ENCODE measurements around the gene CENPC.
"Not testable (repeated sequence)": the region's sequence is repeated elsewhere in the genome, so short reads cannot be mapped to it uniquely, and the experiment has no call there.

CENPC gene

DNA sequence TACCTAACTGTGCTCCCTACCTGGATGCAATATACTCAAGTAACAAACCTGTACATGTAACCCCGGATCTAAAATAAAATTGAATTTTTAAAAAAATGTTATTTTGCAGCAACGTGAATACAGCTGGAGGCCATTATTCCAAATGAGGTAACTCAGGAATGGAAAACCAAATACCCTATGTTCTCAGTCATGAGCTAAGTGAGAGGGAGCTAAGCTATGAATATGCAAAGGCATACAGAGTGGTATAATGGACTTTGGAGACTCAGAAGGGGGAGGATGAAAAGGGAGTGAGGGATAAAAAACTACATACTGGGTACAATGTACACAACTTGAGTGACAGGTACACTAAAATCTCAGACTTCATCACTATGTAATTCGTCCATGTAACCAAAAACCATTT is 78.6 kb downstream of the CENPC start:
- no peak for DNase-seq

DNA sequence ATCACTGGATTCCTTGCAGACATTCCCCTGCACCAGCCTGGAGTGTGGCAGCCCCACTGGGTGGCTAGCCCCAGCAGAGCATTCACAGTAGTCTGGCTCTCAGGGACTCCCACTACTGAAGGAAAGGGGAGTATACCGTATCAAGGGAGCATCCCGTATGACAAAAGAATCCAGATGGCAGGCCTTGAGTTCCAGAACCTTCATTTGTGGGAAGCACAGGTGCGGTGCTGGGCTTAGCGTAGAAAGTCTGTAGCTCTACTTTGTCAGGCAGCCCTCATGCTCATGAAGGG is 79.6 kb downstream of the CENPC start:
- no peak for DNase-seq

DNA sequence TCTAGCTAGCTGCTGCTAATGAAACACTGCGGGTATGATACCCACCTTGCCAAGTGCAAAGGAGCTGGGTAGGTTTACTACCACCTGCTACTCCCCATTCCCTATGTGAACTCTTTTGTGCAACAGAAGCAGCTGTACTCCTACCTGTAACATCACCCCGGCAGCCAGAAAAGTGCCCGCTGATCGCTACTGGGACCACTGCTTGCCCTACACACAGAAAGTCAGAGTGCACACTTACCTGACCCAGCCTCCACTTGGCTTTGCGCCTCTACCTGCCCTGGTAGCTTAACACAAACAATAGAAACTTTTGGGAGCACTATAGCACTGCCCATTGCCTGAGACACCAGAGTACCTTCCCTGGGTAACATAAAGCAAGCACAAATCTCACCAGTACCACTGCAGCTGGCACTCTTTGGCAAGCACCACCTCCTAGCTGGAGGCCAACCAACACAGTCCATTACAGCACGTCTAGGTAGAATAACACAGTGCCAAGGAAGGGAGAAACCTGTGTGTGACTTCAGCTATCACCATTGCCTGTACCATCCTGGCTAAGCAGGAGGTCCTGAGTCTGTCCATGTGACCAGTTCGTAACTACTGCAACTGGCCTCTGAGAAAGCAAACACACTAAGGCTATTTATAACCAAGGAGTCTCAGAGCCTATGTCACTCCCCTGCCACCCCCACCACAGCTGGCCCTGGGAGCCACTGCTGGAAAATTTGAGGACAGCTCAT is 80.1 kb downstream of the CENPC start:
- no peak for DNase-seq

DNA sequence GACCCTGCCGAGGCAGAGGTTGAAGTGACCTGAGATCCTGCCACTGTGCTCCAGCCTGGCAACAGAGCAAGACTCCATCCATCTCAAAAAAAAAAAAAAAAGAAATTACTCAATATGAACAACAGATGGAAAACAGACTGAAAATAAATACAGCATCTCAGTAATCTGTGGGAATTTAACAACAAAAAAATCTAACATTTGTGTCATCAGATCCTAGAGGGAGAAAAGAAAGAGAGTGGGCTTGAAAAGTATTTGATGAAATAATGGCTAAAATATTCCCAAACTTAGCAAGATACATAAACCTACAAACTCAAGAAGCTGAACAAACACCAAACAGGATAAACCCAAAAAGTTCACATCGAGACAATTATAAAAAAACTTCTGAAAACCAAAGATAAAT is 84.7 kb downstream of the CENPC start:
- DNase-seq = no peak

DNA sequence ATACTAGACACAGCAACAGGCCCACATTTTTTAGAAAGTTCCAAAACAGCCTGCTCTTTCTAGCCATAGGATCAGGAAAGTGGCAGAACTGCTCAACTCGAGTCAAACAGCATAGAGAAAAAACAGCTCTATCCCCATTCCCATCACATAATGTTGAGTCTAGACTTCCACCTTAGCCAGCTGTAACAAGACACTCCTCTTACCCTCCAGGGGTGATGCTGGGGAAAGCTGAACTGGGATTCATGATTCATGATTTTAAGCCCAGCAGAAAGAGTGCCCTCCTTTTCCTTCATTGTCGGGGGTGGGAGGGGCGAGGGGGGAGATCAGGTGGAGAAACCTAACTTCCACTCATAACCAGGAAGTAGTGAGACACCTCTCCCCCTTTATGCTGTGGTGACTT is 86.1 kb downstream of the CENPC start:
- no peak for DNase-seq

DNA sequence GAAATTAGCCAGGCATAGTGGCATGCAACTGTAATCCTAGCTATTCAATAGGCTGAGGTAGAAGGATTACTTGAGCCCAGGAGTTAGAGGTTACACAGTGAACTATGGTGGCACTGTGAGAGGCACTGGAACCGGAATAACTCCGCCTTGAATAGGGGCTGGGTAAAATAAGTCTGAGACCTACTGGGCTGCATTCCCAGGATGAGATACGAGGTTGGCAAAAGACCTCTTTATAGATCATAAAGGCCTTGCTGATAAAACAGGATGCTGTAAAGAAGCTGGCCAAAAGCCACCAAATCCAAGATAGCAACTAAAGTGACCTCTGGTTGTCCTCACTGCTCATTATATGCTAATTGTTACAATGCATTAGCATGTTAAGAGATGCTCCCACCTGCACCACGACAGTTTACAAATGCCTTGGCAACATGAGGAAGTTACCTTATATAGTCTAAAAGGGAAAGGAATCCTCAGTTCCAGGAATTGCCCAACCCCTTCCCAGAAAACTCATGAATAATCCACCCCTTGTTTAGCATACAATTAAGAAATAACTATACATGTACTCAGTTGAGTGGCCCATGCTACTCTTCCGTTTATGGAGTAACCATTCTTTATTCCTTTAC is 88.6 kb downstream of the CENPC start:
- DNase-seq = no peak

DNA sequence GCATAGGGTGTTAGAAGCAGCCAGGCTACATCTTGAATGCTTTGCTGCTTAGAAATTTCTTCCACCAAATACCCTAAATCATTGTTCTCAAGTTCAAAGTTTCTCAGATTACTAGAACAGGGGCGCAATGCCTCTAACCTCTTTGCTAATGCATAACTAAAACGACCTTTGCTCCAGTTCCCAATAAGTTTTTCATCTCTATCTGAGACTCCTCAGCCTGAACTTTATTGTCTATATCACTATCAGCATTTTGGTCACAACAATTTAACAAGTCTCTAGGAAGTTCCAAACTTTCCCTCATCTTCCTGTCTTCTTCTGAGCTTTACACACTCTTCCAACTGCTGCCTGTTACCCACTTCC is 92.5 kb downstream of the CENPC start:
- not testable (repeated sequence) for DNase-seq

DNA sequence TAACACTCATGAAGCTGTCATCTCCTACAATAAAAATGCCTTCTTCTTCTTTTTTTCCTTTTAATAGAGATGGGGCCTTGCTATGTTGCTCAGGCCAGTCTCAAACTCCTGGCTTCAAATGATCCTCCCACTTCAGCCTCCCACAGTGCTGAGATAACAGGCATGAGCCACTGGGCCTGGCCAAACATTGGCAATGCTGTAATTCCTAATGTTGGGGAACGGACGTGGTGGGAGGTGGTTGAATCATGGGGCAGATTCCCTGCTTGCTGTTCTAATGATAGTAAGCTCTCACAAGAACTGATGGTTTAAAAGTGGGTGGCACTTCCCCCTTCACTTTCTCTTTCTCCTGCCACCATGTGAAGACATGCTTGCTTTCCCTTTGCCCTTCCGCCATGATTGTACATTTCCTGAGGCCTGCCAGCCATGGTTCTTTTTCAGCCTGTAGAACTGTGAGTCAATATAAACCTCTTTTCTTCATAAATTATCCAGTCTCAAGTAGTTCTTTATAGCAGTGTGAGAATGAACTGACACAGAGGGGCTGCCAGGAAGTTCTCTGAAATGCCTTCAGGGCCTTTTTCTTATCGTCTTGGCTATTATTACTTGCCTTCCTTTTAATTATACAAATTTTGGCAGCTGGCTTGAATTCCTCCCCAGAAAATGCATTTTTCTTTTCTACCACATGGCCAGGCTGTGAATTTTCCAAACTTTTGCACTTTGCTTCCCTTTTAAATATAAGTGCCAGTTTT is 93.0 kb downstream of the CENPC start:
- no peak for DNase-seq

DNA sequence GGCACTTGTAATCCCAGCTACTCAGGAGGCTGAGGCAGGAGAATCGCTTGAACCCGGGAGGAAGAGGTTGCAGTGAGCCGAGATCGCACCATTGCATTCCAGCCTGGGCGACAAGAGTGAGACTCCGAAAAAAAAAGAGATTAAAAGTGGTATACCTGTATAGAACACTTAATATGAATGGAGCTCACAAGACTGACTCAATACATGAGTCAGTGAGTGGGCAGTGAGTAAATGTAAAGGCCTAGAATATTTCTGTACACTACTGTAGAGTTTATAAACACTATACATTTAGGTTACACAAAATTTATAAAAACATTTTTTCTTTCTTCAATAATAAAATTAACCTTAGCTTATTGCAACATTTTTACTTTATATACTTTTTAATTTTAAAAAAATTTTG is 93.8 kb downstream of the CENPC start:
- no peak for DNase-seq

DNA sequence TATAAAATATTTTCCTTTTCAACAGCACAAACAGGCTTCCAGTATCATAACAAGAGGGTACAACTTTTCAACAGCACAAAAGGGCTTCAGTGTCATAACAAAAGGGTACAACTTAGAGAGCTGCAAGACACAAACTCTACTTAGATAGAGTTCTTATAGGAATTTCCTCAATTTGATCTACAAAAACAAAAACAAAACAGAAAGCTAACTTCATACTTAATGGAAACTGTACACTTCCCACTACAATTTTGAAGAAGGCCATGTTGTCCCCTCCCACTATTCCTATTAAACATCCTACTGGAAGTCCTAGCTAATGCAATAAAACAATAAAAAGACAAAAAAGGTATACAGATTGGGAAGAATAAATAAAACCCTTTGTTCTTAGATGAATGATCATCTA is 96.7 kb downstream of the CENPC start:
- no peak for DNase-seq

DNA sequence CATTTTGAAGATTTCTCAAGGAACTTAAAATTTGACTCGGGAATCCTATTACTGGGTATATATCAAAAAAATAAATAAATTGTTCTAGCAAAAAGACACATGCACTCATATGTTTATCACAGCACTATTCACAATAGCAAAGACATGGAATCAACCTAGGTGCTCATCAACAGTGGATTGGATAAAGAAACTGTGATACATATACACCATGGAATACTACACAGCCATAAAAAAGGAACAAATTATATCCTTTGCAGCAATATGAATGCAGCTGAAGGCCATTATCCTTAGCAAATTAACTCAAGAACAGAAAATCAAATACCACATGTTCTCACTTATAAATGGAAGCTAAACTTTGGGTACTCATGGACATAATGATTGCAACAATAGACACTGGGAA is 97.4 kb downstream of the CENPC start:
- DNase-seq = no peak

DNA sequence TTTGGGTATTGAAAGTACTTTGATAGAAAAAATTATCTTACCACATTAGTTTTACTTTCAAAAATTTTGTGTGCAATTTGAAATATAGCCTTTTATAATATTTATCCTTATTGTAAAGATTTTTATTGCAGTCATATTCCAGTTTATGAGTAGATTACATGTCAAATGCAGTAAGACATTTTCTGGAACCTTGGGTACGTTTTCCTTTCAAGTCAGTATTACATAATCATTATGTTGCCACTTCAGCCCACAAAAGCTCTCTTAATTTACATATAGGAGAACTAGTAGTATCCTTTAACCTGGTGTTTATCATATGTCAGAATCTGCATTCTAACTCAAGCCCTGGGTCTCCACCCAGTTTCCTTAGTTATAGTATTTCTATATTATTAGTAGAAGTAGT is 98.5 kb downstream of the CENPC start:
- DNase-seq = no peak

DNA sequence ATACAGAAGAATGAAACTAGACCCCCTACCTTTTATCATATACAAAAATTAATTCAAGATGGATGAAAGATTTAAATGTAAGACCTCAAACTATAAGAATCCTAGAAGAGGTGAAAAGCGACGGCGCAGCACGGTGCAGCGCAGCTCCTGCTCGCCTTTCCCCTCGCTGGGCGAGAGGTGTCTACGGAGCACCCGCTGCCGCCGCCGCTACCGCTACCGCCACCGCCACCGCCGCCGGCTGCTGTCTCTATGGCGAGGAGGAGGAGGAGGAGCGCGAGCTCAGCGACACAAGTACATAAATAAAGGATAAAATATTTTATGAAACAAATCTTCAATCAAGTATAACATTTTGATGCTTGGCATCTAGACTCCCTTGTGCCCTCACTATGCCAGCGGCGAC is 99.4 kb downstream of the CENPC start:
- not testable (repeated sequence) for DNase-seq

DNA sequence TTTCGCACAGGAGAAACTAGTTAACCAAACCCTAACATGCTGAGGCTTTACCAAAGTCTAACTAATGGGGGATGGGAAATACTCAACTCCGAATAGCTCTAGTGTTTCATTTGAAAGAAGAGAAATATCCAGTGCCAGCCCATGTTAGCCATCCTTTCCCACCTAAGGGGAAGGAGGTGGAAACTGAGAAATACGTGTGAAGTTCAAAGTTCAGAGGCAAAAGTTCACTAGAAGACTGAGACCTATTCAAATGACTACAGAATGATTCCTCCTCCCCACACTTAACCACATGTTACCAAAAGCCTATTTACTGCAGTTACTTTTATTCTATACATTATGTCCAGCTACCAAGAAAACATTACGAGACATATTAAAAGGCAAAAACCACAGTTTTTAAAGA is 106.3 kb downstream of the CENPC start:
- no peak for DNase-seq

DNA sequence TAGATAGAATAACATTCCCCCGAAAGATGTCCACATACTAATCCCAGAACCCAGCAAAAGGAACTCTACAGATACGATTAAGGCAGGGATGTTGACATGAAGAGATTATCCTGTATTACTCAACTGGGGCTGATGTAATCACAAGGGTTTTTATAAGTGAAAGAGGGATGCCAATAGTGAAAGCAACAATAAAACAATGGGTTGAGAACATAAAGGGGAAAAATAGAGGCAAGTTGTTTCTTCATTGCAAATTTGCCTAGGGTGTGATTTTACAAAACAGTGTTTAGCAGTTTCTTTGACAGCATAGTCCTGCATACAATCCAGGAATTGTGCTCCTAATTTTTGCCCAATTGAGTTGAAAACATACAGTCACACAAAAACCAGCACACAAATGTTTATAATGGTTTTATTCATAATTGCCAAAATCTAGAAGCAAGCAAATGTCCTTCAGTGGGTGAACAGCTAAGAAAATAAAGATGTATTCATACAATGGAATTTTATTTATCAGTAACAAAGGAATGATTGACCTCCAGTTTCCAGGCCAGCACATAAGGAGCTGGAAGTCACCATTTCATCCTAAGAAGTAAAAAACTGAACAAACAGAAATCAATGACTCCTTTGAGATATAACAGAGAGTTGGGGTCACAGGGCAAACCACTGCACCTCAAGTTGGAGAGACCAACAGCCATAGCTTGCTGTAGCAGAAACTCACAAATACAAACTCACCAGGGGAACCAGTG is 107.2 kb downstream of the CENPC start:
- no peak for DNase-seq

DNA sequence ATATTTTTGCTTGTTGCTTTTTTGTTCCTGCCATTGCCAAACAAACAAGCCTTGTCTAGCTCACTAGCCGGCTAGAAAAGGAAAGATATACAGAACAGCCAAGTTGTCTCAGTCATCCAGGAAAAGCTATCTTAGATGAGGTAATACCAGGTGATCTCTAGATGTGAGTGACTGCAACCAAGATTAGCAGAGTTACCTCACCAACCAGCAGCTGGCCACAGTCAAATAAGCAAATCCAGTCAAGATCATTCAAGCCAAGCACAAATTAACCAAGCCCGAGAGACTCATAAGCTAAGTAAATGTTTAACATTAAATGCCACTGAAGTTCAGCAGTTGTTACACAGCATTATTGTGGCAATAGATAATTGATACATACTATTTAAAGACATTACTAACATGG is 108.6 kb downstream of the CENPC start:
- no peak for DNase-seq

DNA sequence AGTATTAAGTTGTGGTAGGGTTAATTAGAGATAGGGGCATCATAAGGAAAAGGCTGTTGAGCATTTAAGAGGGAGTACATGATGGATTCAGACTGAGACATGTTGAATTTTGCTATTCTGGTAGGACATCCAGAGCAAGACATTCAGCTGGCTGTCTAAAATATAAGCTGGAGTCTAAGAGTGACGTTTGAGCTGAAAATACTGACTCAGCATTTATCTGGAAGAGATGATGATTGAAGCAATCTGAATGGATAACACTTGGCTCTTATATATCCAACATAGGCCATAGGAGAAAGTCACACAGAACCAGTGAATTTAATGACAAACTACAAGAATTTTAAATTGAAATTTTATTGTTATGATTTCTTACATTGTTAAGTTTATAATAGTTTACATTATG is 114.3 kb downstream of the CENPC start:
- DNase-seq = no peak

DNA sequence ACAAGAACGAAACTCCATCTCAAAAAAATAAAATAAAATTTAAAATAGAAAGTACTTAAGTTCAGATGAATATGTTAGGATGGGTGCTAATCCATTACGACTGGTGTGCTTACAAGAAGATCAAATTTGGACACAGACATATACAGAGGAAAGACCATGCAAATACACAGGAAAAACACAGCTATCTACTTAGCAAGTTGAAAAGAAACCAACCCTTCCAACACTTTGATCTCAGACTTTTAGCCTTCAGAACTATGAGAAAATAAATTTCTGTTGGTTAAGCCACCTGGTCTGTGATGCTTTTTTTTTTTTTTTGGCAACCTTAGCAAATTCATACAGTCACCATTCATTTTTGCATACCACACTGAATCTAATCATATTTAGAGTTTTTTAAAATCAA is 116.5 kb downstream of the CENPC start:
- DNase-seq = no peak
